Measurements from ENCODE around the gene FYB1. TPM values are rescaled to one million over a fixed set of nuclear protein-coding genes. Genes with fewer than 3 reads are reported as not detected.
A peak's percentile ranks its signal among the peaks of the same experiment; 100 is the strongest.
"Not testable (repeated sequence)": the region's sequence is repeated elsewhere in the genome, so short reads cannot be mapped to it uniquely, and the experiment has no call there.

Gene FYB1
- total and polyA plus RNA-seq, 4 donors: 4.6 to 18.6 (median 9.3) TPM

DNA sequence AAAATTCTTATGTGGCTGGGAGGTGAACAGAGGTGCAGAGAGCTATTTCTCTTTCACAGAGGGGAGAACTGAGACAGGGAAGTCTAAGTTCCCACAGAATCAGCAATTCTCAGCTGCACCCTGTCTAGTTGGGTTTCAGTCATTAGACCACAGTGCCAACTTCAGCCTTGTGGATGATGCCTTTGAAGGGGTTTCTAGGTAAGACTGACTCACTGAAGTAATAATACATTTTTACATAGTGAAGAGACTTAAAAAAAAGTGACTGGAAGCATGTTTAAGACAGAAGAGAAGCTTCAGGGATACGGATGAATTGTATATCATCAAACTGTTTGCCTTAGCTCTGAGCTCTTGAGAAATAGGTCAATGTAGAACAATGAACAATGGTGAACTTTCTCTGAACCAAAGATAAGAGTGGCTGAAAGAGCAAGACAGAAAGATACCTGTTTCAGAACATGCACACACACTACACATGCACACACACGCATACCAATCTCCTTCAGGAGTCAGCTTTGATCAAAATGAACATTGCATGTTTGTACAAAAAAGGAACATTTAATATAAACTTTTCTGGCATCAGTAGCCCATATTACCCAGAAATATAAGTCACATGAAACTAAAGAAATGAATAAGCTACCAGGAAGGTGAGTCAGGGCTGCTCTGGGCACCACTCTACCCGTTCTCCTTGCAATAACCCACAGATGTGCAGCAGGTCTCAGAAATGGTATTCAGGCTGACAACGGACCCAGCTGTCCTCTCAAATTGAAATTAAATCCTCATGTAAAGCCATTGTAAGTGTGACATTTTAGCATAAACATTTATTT is 12.6 kb upstream of the FYB1 start:
- whole genome bisulfite sequencing (ENCODE audit: insufficient coverage): 83% methylated on average over 2 of the region's 4 CpGs
- Histone ChIP-seq H3K27me3 (ENCODE audit: control insufficient read depth, insufficient read depth, low read length) (no peaks in the 10 kb centered on the region), H3K27ac (ENCODE audit: low read depth, low read length) (no peak overlapping the region), H3K4me3 (ENCODE audit: low read depth, low read length) (no peak overlapping the region), H3K9me3 (ENCODE audit: control insufficient read depth, insufficient read depth, low read length) (no peaks in the 10 kb centered on the region), H3K4me1 (ENCODE audit: control insufficient read depth, insufficient read depth, low read length) (no peaks in the 10 kb centered on the region), H3K36me3 (ENCODE audit: control insufficient read depth, insufficient read depth, low read length) (no peaks in the 10 kb centered on the region)
- DNase-seq (ENCODE audit: low read depth in 4 of 6, low spot score in 6 of 6): no peak

DNA sequence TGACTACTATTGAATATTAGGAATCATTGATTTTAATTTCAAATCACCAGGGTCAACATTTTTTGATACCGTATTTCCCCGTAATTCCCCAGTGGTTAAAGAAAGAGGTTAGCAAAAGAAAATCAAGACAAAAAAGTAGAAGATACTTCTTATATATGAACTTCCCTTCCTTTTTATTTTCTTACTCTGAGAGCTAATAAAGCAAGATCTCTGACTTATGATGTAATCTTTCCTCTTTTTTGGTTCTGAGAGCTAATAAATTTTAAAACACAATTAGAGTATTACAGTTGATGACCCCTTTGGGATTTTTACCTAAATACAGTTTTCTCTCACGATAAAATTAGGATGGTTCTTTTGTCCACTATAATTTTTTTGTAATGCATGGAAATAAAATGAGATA is 9.2 kb upstream of the FYB1 start:
- H3K27me3 ChIP-seq (ENCODE audit: control insufficient read depth, insufficient read depth, low read length): no peaks in the 10 kb centered on the region
- H3K4me1 ChIP-seq (ENCODE audit: control insufficient read depth, insufficient read depth, low read length): no peaks in the 10 kb centered on the region
- WGBS (ENCODE audit: insufficient coverage): no CpG with 5 or more reads among the region's 3 CpGs
- no peak overlapping the region for H3K4me3 ChIP-seq (ENCODE audit: low read depth, low read length)
- no peak for DNase-seq (ENCODE audit: low read depth in 4 of 6, low spot score in 6 of 6)
- H3K27ac ChIP-seq (ENCODE audit: low read depth, low read length): no peak overlapping the region
- no peaks in the 10 kb centered on the region for H3K36me3 ChIP-seq (ENCODE audit: control insufficient read depth, insufficient read depth, low read length)
- H3K9me3 ChIP-seq (ENCODE audit: control insufficient read depth, insufficient read depth, low read length): no peaks in the 10 kb centered on the region

DNA sequence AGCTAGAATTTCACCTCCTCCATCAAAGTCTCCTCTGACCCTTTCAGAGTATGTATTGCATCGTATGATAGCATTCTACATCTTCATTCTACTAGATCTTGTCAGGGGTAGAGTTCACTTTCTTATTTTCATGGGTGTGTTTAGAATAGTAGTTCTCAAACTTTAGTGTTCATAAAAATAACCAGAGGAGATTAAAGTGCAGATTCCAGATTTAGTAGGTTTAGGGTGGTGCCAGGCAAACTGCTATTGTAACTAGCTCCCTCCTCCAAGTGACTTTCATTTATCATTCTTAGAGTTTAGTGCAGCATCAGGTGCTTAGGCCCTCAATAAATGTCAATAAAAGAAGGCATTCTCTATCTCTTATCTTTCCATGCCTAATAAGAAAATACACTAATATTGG is 7.2 kb upstream of the FYB1 start:
- no peak overlapping the region for H3K4me3 ChIP-seq (ENCODE audit: low read depth, low read length)
- no peak overlapping the region for H3K27ac ChIP-seq (ENCODE audit: low read depth, low read length)
- no peaks in the 10 kb centered on the region for H3K9me3 ChIP-seq (ENCODE audit: control insufficient read depth, insufficient read depth, low read length)
- H3K27me3 ChIP-seq (ENCODE audit: control insufficient read depth, insufficient read depth, low read length): no peaks in the 10 kb centered on the region
- DNase-seq (ENCODE audit: low read depth in 4 of 6, low spot score in 6 of 6): no peak
- no peaks in the 10 kb centered on the region for H3K4me1 ChIP-seq (ENCODE audit: control insufficient read depth, insufficient read depth, low read length)
- no CpG with 5 or more reads among the region's 1 CpG for WGBS (ENCODE audit: insufficient coverage)
- H3K36me3 ChIP-seq (ENCODE audit: control insufficient read depth, insufficient read depth, low read length): no peaks in the 10 kb centered on the region

DNA sequence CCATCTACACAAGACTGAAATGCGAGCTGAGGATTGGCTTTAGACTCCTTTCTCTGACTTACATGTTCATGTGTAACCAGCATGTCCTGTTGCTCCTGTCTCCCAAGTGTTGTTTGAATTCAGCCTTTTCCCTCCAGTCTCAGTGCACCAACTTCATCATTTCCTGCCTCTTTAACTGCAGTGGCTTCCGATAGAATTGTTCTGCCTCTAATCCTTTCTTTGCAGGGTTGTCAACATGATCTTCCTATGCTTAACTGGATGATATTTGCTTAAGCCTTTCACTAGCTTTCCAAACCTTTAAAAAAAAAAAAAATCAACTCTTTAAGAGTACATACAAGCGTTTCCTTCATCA is 6.7 kb upstream of the FYB1 start:
- H3K4me3 ChIP-seq (ENCODE audit: low read depth, low read length): no peak overlapping the region
- 81% methylated on average over 3 of the region's 3 CpGs for WGBS (ENCODE audit: insufficient coverage)
- DNase-seq (ENCODE audit: low read depth in 4 of 6, low spot score in 6 of 6): no peak
- H3K27me3 ChIP-seq (ENCODE audit: control insufficient read depth, insufficient read depth, low read length): no peaks in the 10 kb centered on the region
- no peaks in the 10 kb centered on the region for H3K9me3 ChIP-seq (ENCODE audit: control insufficient read depth, insufficient read depth, low read length)
- no peaks in the 10 kb centered on the region for H3K4me1 ChIP-seq (ENCODE audit: control insufficient read depth, insufficient read depth, low read length)
- H3K36me3 ChIP-seq (ENCODE audit: control insufficient read depth, insufficient read depth, low read length): no peaks in the 10 kb centered on the region
- no peak overlapping the region for H3K27ac ChIP-seq (ENCODE audit: low read depth, low read length)

DNA sequence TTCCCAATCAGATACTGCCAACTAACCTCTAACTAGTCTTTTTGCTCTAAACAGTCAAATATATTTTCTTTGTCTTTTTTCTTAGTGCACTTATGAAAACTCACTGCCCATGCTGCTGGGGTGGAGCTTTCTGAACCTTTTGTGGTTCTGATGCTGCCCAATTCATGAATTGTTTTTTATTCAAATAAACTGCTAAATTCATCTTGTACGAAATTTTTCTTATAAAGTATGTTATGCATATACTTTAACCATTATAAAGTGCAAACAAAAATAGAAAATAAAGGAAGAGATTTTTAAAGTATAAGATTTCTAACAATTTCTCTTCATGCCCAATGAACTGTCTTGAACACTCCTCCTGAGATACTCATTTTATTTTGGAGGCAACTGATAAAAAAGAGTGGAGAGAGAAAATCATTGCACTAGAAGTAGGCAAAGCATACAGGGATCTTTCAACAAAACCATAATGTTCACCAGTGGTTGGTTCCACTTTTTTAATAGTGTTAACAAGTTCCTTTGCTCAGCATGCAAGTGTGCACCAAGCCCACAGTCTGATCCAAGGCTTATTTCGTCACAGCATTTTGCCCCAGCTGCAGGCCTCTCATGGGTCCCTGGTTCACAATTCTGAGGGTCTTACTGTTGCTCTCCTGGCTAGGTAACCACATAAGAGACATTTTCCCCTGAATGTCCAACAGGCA is 6.2 kb upstream of the FYB1 start:
- Histone ChIP-seq H3K27ac (ENCODE audit: low read depth, low read length) (no peak overlapping the region), H3K4me1 (ENCODE audit: control insufficient read depth, insufficient read depth, low read length) (no peaks in the 10 kb centered on the region), H3K27me3 (ENCODE audit: control insufficient read depth, insufficient read depth, low read length) (no peaks in the 10 kb centered on the region), H3K4me3 (ENCODE audit: low read depth, low read length) (no peak overlapping the region), H3K9me3 (ENCODE audit: control insufficient read depth, insufficient read depth, low read length) (no peaks in the 10 kb centered on the region), H3K36me3 (ENCODE audit: control insufficient read depth, insufficient read depth, low read length) (no peaks in the 10 kb centered on the region)
- 93% methylated on average over 1 of the region's 2 CpGs for WGBS (ENCODE audit: insufficient coverage)
- DNase-seq (ENCODE audit: low read depth in 4 of 6, low spot score in 6 of 6): no peak

DNA sequence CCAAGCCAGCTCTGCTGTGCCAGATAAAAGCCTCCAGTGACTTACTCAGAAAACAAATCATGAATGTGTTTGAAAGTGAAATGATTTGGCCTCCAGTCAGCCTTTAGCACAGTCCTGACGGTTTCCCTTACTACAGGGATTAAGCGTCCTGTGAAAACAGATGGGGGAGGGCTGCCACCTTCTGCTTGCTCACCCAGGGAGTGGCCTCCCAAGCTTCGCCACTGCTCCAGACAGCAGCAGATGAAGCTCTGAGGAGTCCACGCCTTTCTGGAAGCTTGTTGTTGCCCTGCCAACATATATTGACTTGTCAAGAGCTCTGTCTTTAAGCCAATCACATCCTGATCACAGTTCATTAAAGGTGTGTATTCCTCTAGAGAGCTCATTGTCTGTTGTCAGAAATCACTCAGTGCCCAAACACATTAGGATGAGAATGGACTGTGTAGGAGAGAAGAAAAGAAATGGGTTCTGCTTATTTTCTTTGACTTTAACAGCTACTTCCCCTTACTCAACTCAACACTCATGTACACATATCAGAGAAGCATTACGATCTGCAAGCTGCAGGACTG is 4.9 kb upstream of the FYB1 start:
- peak in 1 of 6 donors; percentile 39 for DNase-seq (ENCODE audit: low read depth in 4 of 6, low spot score in 6 of 6)
- no peaks in the 10 kb centered on the region for H3K9me3 ChIP-seq (ENCODE audit: control insufficient read depth, insufficient read depth, low read length)
- 55% methylated on average over 4 of the region's 5 CpGs for WGBS (ENCODE audit: insufficient coverage)
- H3K27me3 ChIP-seq (ENCODE audit: control insufficient read depth, insufficient read depth, low read length): no peaks in the 10 kb centered on the region
- no peak overlapping the region for H3K27ac ChIP-seq (ENCODE audit: low read depth, low read length)
- no peaks in the 10 kb centered on the region for H3K36me3 ChIP-seq (ENCODE audit: control insufficient read depth, insufficient read depth, low read length)
- no peaks in the 10 kb centered on the region for H3K4me1 ChIP-seq (ENCODE audit: control insufficient read depth, insufficient read depth, low read length)
- no peak overlapping the region for H3K4me3 ChIP-seq (ENCODE audit: low read depth, low read length)

DNA sequence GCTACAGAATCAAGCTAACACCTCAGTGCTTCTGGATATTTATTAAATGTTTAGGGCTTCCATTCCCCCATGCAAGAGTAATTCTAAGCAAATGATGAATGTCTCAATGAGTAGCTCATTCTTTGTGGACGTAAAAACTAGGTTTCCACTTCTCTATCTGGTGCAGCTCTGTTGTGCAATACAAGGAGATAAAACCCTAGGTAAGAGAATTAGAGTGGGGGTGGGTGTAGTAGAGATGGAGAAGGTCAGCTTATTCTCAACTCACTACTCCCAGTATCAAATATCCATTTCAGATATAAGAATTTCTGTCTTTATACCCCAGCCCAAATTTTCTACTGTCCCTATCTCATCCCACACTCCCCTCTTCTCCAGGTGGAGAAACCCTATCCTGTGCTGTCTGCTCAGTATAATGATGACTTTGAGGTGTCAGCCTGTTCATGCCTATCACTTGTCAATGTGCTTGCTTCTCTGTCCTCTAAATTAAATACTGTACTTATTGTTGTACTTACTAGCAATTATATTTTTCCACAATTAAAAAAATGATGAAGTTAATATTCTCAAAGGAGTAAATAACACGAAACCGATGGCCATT is 4.3 kb upstream of the FYB1 start:
- DNase-seq (ENCODE audit: low read depth in 4 of 6, low spot score in 6 of 6): no peak
- WGBS (ENCODE audit: insufficient coverage): no CpG with 5 or more reads among the region's 3 CpGs
- Histone ChIP-seq H3K4me3 (ENCODE audit: low read depth, low read length) (no peak overlapping the region), H3K4me1 (ENCODE audit: control insufficient read depth, insufficient read depth, low read length) (no peaks in the 10 kb centered on the region), H3K36me3 (ENCODE audit: control insufficient read depth, insufficient read depth, low read length) (no peaks in the 10 kb centered on the region), H3K27me3 (ENCODE audit: control insufficient read depth, insufficient read depth, low read length) (no peaks in the 10 kb centered on the region), H3K9me3 (ENCODE audit: control insufficient read depth, insufficient read depth, low read length) (no peaks in the 10 kb centered on the region), H3K27ac (ENCODE audit: low read depth, low read length) (no peak overlapping the region)

DNA sequence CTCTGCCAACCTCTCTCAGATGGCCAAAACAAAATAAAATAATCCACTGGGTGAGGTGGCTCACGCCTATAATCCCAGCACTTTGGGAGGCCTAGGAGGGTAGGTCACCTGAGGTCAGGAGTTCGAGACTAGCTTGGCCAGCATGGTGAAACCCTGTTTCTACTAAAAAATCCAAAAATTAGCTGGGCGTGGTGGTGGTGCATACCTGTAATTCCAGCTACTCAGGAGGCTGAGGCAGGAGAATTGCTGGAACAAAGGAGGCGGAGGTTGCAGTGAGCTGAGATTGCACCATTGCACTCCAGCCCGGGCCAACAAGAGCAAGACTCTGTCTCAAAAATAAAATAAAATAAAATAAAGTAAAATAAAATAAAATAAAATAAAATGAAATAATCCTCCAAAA is 2.3 kb upstream of the FYB1 start:
- not testable (repeated sequence) for H3K27me3 ChIP-seq (ENCODE audit: control insufficient read depth, insufficient read depth, low read length); H3K27ac ChIP-seq (ENCODE audit: low read depth, low read length); H3K4me1 ChIP-seq (ENCODE audit: control insufficient read depth, insufficient read depth, low read length); H3K4me3 ChIP-seq (ENCODE audit: low read depth, low read length); H3K9me3 ChIP-seq (ENCODE audit: control insufficient read depth, insufficient read depth, low read length); DNase-seq (ENCODE audit: low read depth in 4 of 6, low spot score in 6 of 6); H3K36me3 ChIP-seq (ENCODE audit: control insufficient read depth, insufficient read depth, low read length)
- 100% methylated on average over 3 of the region's 5 CpGs for WGBS (ENCODE audit: insufficient coverage)

DNA sequence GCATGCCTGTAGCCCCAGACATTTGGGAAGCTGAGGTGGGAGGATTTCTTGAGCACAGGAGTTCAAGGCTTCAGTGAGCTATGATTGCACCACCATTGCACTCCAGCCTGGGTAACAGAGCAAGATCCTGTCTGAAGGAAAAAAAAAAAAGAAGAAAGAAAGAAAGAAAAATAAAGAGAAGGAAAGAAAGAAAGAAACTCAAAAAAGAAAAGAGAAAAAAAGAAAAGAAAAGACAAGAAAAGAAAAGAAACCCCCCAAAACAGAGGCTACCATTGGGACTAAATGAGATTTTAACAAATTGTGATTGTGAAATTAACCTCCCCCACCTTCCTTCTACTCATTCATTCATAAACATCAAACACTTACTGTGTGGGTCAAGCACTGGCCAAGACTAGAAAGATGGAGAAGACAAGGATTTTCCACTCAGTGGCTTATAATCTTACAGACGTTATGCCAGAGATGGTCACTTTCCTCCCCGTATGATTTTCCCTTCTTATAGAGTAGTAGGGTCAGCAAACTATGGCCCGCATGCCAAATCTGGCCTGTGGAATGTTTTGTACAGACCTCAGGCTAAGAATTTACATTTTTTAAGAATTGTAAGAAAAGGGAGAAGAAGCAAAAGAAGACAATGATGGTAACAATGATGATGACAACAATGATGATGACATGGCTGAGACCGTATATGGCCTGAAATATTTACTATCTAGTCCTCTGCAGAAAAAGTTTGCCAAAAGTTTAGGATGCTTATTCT is 1.1 kb upstream of the FYB1 start:
- no peak for DNase-seq (ENCODE audit: low read depth in 4 of 6, low spot score in 6 of 6)
- Histone ChIP-seq H3K4me3 (ENCODE audit: low read depth, low read length) (no peak overlapping the region), H3K27me3 (ENCODE audit: control insufficient read depth, insufficient read depth, low read length) (no peaks in the 10 kb centered on the region), H3K9me3 (ENCODE audit: control insufficient read depth, insufficient read depth, low read length) (no peaks in the 10 kb centered on the region), H3K4me1 (ENCODE audit: control insufficient read depth, insufficient read depth, low read length) (no peaks in the 10 kb centered on the region), H3K27ac (ENCODE audit: low read depth, low read length) (no peak overlapping the region), H3K36me3 (ENCODE audit: control insufficient read depth, insufficient read depth, low read length) (no peaks in the 10 kb centered on the region)
- no CpG with 5 or more reads among the region's 4 CpGs for WGBS (ENCODE audit: insufficient coverage)
